HepG2 (cell line): Measurements from ENCODE around the gene CLEC16A. TPM values are rescaled to one million over a fixed set of nuclear protein-coding genes. Genes with fewer than 3 reads are reported as not detected.

Source experiments
- ATAC-seq: fragments of 200-7000 bp; cut with Tn5 transposase; 3 replicates; pipeline ENCODE4 v1.9.1; 2020; ENCODE audit warnings: mild to moderate bottlenecking, moderate library complexity
- BruUV-seq: library from RNA; stranded (reverse); fragments of 400-500 nt; replicated peaks from 2 replicates; lab custom pipeline; 2021; lab: Mats Ljungman, UMichigan
- CTCF ChIA-PET: fragments of 300-600 bp; formaldehyde crosslinking; extraction: SDS; loops from one replicate; lab custom pipeline; 2021; ENCODE audit warnings: low total read pairs, inconsistent platforms, low intra/inter-chr PET ratio; lab: Yijun Ruan, JAX
- POLR2A ChIA-PET: fragments of 350-600 bp; sonication (Branson Sonifier 250); formaldehyde crosslinking; loops from one replicate; lab custom pipeline; 2020; ENCODE audit warnings: antibody characterized with exemption, inconsistent platforms; lab: Yijun Ruan, JAX
- DNase-seq: peaks from one replicate; pipeline ENCODE4 v3.0.0-alpha.2; 2015; ENCODE audit warnings: low spot score
- FAIRE-seq: peaks from 3 replicates; lab custom pipeline; 2011; peaks lifted over from hg19 to GRCh38; lab: Jason Lieb, UNC
- H2AFZ ChIP-seq: one replicate; pipeline ENCODE4 v1.6.1; 2011; ENCODE audit warnings: low read length, inconsistent platforms
- H3K27ac ChIP-seq: fragments of 300-600 bp; 3 replicates; pipeline ENCODE4 v1.8.0; 2011; ENCODE audit warnings: mixed run types, mild to moderate bottlenecking, mixed read lengths, low read length, inconsistent platforms; ENCODE audit not compliant: insufficient read depth; ENCODE audit errors: extremely low read length
- H3K27me3 ChIP-seq, 2 experiments: fragments of 200-600 bp in 1 of 2; 2 replicates in 1 of 2; 3 replicates in 1 of 2; pipeline versions ENCODE4 v1.6.0 to v1.8.0; 2011; ENCODE audit warnings: low read length in 2 of 2, mild to moderate bottlenecking in 2 of 2, moderate library complexity in 2 of 2, inconsistent platforms in 1 of 2; ENCODE audit not compliant: insufficient read depth in 2 of 2, control insufficient read depth in 1 of 2
- H3K36me3 ChIP-seq, 2 experiments: fragments of 200-600 bp in 1 of 2; replicated peaks in 1 of 2; 2 replicates in 1 of 2; 3 replicates in 1 of 2; pipeline versions ENCODE4 v1.5.1 to v1.8.0; 2011; ENCODE audit warnings: low read length in 2 of 2, inconsistent platforms in 1 of 2; ENCODE audit not compliant: insufficient read depth in 2 of 2, control insufficient read depth in 1 of 2
- H3K4me1 ChIP-seq: 2 replicates; pipeline ENCODE4 v1.5.1; 2012; ENCODE audit warnings: low read length, inconsistent platforms; ENCODE audit not compliant: insufficient read depth
- H3K4me2 ChIP-seq: 2 replicates; pipeline ENCODE4 v1.6.0; 2011; ENCODE audit warnings: low read depth, low read length, inconsistent platforms
- H3K4me3 ChIP-seq, 3 experiments: fragments of 200-600 bp in 1 of 3; sonication (generic), shearing (Covaris generic) in 1 of 3; replicated peaks in 1 of 3; 2 replicates each; pipeline ENCODE4 v1.5.1; 2011 to 2016; ENCODE audit warnings: low read length in 3 of 3, inconsistent platforms in 2 of 3, low read depth in 2 of 3, mild to moderate bottlenecking in 2 of 3, control low read depth in 1 of 3, mixed read lengths in 1 of 3; ENCODE audit not compliant: insufficient read depth in 1 of 3
- H3K79me2 ChIP-seq: one replicate; pipeline ENCODE4 v1.6.1; 2011; ENCODE audit warnings: low read length, inconsistent platforms; ENCODE audit not compliant: insufficient read depth
- H3K9ac ChIP-seq: 2 replicates; pipeline ENCODE4 v1.6.0; 2011; ENCODE audit warnings: mild to moderate bottlenecking, low read depth, low read length, inconsistent platforms; ENCODE audit not compliant: insufficient read depth
- H3K9me3 ChIP-seq: 2 replicates; pipeline ENCODE4 v1.5.1; 2012; ENCODE audit warnings: mild to moderate bottlenecking, low read length
- H4K20me1 ChIP-seq: 2 replicates; pipeline ENCODE4 v1.6.0; 2011; ENCODE audit warnings: inconsistent platforms, mild to moderate bottlenecking, low read length, moderate library complexity; ENCODE audit not compliant: insufficient read depth
- DBP ChIP-seq: sonication (generic); formaldehyde crosslinking; IDR thresholded peaks from 2 replicates; pipeline ENCODE4 v1.4.0; 2020; ENCODE audit warnings: missing genetic modification reagents; ENCODE audit errors: not compliant biosample characterization
- ETV5 ChIP-seq: IDR thresholded peaks from 2 replicates; pipeline ENCODE4 v1.6.1; 2018; ENCODE audit warnings: missing biosample characterization, missing genetic modification reagents, inconsistent platforms, borderline replicate concordance
- HNF4A ChIP-seq: sonication (generic); formaldehyde crosslinking; IDR thresholded peaks from 2 replicates; pipeline ENCODE4 v1.4.0; 2020; ENCODE audit warnings: missing genetic modification reagents
- KLF13 ChIP-seq: sonication (generic); formaldehyde crosslinking; IDR thresholded peaks from 2 replicates; pipeline ENCODE4 v1.4.0; 2020; ENCODE audit warnings: mild to moderate bottlenecking, missing genetic modification reagents
- MAFK ChIP-seq, 2 experiments: IDR thresholded peaks in 1 of 2; conservative IDR thresholded peaks in 1 of 2; 2 replicates each; pipeline ENCODE4 v1.6.1; 2011; ENCODE audit warnings: improper control_type of control experiment in 2 of 2, low read length in 2 of 2
- NAIF1 ChIP-seq: sonication (generic); formaldehyde crosslinking; IDR thresholded peaks from 2 replicates; pipeline ENCODE4 v1.5.0; 2020; ENCODE audit warnings: mild to moderate bottlenecking, missing genetic modification reagents, borderline replicate concordance
- NR2F6 ChIP-seq, 2 experiments: IDR thresholded peaks; 2 replicates each; pipeline ENCODE4 v1.6.1; 2016; ENCODE audit warnings: antibody characterized with exemption in 1 of 2, mild to moderate bottlenecking in 1 of 2
- PITX1 ChIP-seq: sonication (generic); formaldehyde crosslinking; IDR thresholded peaks from 2 replicates; pipeline ENCODE4 v1.5.1; 2020; ENCODE audit warnings: mild to moderate bottlenecking, missing genetic modification reagents
- SMAD1 ChIP-seq: sonication (generic); formaldehyde crosslinking; IDR thresholded peaks from 2 replicates; pipeline ENCODE4 v1.4.0; 2020; ENCODE audit warnings: missing genetic modification reagents, low read depth, mild to moderate bottlenecking, borderline replicate concordance
- SOX13 ChIP-seq, 3 experiments: fragments of 450-650 bp in 1 of 3; sonication (generic) in 1 of 3; formaldehyde crosslinking in 1 of 3; IDR thresholded peaks in 2 of 3; conservative IDR thresholded peaks in 1 of 3; 2 replicates each; pipeline versions ENCODE4 v1.5.0 to v1.6.1; 2016 to 2020; ENCODE audit warnings: antibody characterized with exemption in 1 of 3, mild to moderate bottlenecking in 1 of 3, missing compliant biosample characterization in 1 of 3, missing genetic modification reagents in 1 of 3, moderate library complexity in 1 of 3
- SPEN ChIP-seq: sonication (generic); formaldehyde crosslinking; IDR thresholded peaks from 2 replicates; pipeline ENCODE4 v1.5.1; 2020; ENCODE audit warnings: low read depth, mild to moderate bottlenecking, missing genetic modification reagents
- SRY ChIP-seq: sonication (generic); formaldehyde crosslinking; IDR thresholded peaks from 2 replicates; pipeline ENCODE4 v1.8.0; 2022; ENCODE audit warnings: mild to moderate bottlenecking, missing genetic modification reagents
- THAP11 ChIP-seq: IDR thresholded peaks from 2 replicates; pipeline ENCODE4 v1.6.1; 2016; ENCODE audit warnings: missing biosample characterization, missing genetic modification reagents
- ZBTB7A ChIP-seq: sonication (generic); formaldehyde crosslinking; IDR thresholded peaks from 2 replicates; pipeline ENCODE4 v1.8.0; 2022; ENCODE audit warnings: mild to moderate bottlenecking, missing genetic modification reagents
- ZNF207 ChIP-seq: fragments of 450-650 bp; IDR thresholded peaks from 2 replicates; pipeline ENCODE4 v1.6.1; 2016; ENCODE audit warnings: antibody characterized with exemption, borderline replicate concordance
- ZNF317 ChIP-seq: sonication (generic); formaldehyde crosslinking; IDR thresholded peaks from 2 replicates; pipeline ENCODE4 v1.5.0; 2020; ENCODE audit warnings: mild to moderate bottlenecking, missing genetic modification reagents
- ZNF530 ChIP-seq: sonication (generic); formaldehyde crosslinking; IDR thresholded peaks from 2 replicates; pipeline ENCODE4 v1.5.0; 2020; ENCODE audit warnings: low read depth, mild to moderate bottlenecking, missing genetic modification reagents
- ZNF619 ChIP-seq: sonication (generic); formaldehyde crosslinking; IDR thresholded peaks from 2 replicates; pipeline ENCODE4 v1.4.0; 2020; ENCODE audit warnings: mild to moderate bottlenecking, missing genetic modification reagents
- ZNF784 ChIP-seq: sonication (generic); formaldehyde crosslinking; IDR thresholded peaks from 2 replicates; pipeline ENCODE4 v1.5.1; 2020; ENCODE audit warnings: missing genetic modification reagents, mild to moderate bottlenecking, borderline replicate concordance
- WGBS: methylation state at CpG from one replicate; pipeline ENCODE4 v1.1.6; 2017; ENCODE audit warnings: low lambda C conversion rate; 5-methylcytosine and 5-hydroxymethylcytosine counted together
- in situ Hi-C: cut with HindIII; loops from 2 replicates; pipeline ENCODE4 v1.10.0; 2017; ENCODE audit warnings: low pct_unique_long_range_greater_than_20kb; ENCODE audit not compliant: extremely low pct_ligation_motif_present
- intact Hi-C: fragments of 100-400 bp; cut with micrococcal nuclease; formaldehyde crosslinking; loops from one replicate; pipeline ENCODE4 v1.10.0; 2022; ENCODE audit not compliant: unreplicated experiment
- polyA plus RNA-seq, 8 experiments: library from polyadenylated mRNA; depleted of rRNA in 3 of 8; stranded (reverse) in 7 of 8; unstranded in 1 of 8; fragments of >200 nt; fragmentation: Illumina TruSeq in 4 of 8; extraction: Trizol in 4 of 8; gene quantifications; 2 replicates each; pipeline versions ENCODE4 v1.2.1 to v1.2.3, GENCODE V29; 2011 to 2016; ENCODE audit warnings: low read depth in 4 of 8, missing spikeins in 1 of 8, mixed read lengths in 1 of 8; ENCODE audit not compliant: insufficient read depth in 1 of 8
- total RNA-seq, 5 experiments: library from RNA; depleted of rRNA; stranded (reverse); fragments of >200 nt; fragmentation: Illumina TruSeq; extraction: Trizol; gene quantifications; 2 replicates each; pipeline ENCODE4 v1.2.3, GENCODE V29; 2016; ENCODE audit warnings: low read depth in 1 of 5
- TF ChIP-seq, protein P1 (sequence below): sonication (generic); formaldehyde crosslinking; IDR thresholded peaks from 2 replicates; pipeline ENCODE4 v1.8.0; 2022; ENCODE audit warnings: mild to moderate bottlenecking, missing genetic modification reagents, borderline replicate concordance
- TF ChIP-seq, protein P2 (sequence below): IDR thresholded peaks from 2 replicates; pipeline ENCODE4 v1.6.1; 2016; ENCODE audit warnings: low read depth, control low read depth

CLEC16A gene
- total and polyA plus RNA-seq, 2 of the 13 experiments (the other 11 are each of a cell fraction or from before 2014, with no cell fraction given), result 8.5 to 10.3 TPM

DNA sequence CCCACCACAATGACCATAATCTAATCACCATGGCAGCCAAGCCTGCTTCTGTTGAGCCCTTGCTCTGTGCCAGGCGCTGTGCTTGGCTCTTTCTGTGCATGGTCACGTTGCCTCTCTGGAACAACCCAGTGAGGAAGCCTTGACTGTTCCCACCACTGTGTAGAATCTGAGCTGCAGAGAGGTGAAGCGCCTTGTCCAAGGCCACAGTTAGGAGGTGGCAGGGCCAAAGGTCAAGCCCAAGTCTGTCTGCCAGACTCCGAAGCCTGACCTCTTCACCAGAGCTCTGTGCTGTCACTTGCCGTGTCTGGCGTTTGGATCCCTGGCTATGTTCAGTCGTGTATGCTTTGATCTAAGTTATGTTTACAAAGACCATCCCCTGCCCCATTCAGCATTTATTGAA is 10.5 kb downstream of the CLEC16A start:
- Histone ChIP-seq H4K20me1 (no peaks in the 10 kb centered on the region), H3K4me2 (no peak overlapping the region), H3K9ac (no peak overlapping the region), H3K36me3 (peaks cover 0 to 10% of the 10 kb centered on the region in 2 experiments; a peak in 1 of 5 replicates), H3K4me3 (no peak overlapping the region), H3K79me2 (no peaks in the 10 kb centered on the region), H3K9me3 (no peaks in the 10 kb centered on the region), H3K27me3 (no peaks in the 10 kb centered on the region), H3K4me1 (peaks cover 18% of the 10 kb centered on the region), H2AFZ (no peak overlapping the region), H3K27ac (no peak overlapping the region)
- BruUV-seq, result no TSS peak
- ChIA-PET CTCF (no interaction called here), POLR2A (interaction anchor here (0.7 to 1.2 kb wide), 2 partner anchors 12 to 301 kb away, joined by 3 read pairs; partner anchors contain the start of genes DEXI and SOCS1)
- in situ Hi-C loops, result no loop called here
- no peak; the same call in 2 of the 3 replicates for ATAC-seq
- no peak for FAIRE-seq
- intact Hi-C loops, result no loop called here
- WGBS, result 72% methylated on average over 7 of the region's 7 CpGs
- no peak for DNase-seq
- TF ChIP-seq, protein P1, sequence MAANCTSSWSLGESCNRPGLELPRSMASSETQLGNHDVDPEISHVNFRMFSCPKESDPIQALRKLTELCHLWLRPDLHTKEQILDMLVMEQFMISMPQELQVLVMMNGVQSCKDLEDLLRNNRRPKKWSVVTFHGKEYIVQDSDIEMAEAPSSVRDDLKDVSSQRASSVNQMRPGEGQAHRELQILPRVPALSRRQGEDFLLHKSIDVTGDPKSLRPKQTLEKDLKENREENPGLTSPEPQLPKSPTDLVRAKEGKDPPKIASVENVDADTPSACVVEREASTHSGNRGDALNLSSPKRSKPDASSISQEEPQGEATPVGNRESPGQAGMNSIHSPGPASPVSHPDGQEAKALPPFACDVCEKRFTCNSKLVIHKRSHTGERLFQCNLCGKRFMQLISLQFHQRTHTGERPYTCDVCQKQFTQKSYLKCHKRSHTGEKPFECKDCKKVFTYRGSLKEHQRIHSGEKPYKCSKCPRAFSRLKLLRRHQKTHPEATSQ (CRISPR knock-in tag), result no peak
- TF ChIP-seq THAP11 (CRISPR knock-in tag), result no peak
- TF ChIP-seq ZNF207, result no peak
- no peak for TF ChIP-seq MAFK (conservative IDR thresholded peaks at IDR 0.05 in 1 of 2, IDR thresholded peaks at IDR 0.05 in 1 of 2; ENCODE audit: low read length in 2 of 2)
- no peak for TF ChIP-seq SOX13 (IDR thresholded peaks at IDR 0.05)
- TF ChIP-seq SOX13 (CRISPR knock-in tag; conservative IDR thresholded peaks at IDR 0.05 in 1 of 2, IDR thresholded peaks at IDR 0.05 in 1 of 2), result no peak
- TF ChIP-seq, protein P2, sequence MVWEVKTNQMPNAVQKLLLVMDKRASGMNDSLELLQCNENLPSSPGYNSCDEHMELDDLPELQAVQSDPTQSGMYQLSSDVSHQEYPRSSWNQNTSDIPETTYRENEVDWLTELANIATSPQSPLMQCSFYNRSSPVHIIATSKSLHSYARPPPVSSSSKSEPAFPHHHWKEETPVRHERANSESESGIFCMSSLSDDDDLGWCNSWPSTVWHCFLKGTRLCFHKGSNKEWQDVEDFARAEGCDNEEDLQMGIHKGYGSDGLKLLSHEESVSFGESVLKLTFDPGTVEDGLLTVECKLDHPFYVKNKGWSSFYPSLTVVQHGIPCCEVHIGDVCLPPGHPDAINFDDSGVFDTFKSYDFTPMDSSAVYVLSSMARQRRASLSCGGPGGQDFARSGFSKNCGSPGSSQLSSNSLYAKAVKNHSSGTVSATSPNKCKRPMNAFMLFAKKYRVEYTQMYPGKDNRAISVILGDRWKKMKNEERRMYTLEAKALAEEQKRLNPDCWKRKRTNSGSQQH (CRISPR knock-in tag), result no peak
- no peak for TF ChIP-seq DBP
- TF ChIP-seq NR2F6 (IDR thresholded peaks at IDR 0.05), result peak; percentile 38; the same call in 1 of the 2 replicates
- no peak for TF ChIP-seq NR2F6 (CRISPR knock-in tag; IDR thresholded peaks at IDR 0.05)
- 0 out of 2 replicates have a peak, but pooled peaks have one; percentile 23 for TF ChIP-seq ZNF784 (CRISPR knock-in tag)
- 0 out of 2 replicates have a peak, but pooled peaks have one; percentile 18 for TF ChIP-seq HNF4A
- no peak for TF ChIP-seq ZNF619 (CRISPR knock-in tag)
- no peak for TF ChIP-seq SRY
- 0 out of 2 replicates have a peak, but pooled peaks have one; percentile 13 for TF ChIP-seq ZBTB7A (CRISPR knock-in tag)
- TF ChIP-seq SPEN (CRISPR knock-in tag), result no peak
- TF ChIP-seq PITX1 (CRISPR knock-in tag), result 0 out of 2 replicates have a peak, but pooled peaks have one; percentile 44
- no peak for TF ChIP-seq SMAD1 (CRISPR knock-in tag)
- TF ChIP-seq ZNF317 (CRISPR knock-in tag), result no peak
- no peak for TF ChIP-seq KLF13 (CRISPR knock-in tag)
- no peak for TF ChIP-seq ZNF530
- no peak for TF ChIP-seq ETV5
- TF ChIP-seq NAIF1 (CRISPR knock-in tag), result no peak
